Stimulated activated effector memory CD8-positive, alpha-beta T cell treated with anti-CD3 and anti-CD28 coated beads, Interleukin-12 subunit alpha, Interleukin-12 subunit beta, amount 100 ng/mL, for 72 hours (primary cell): Measurements from ENCODE around the gene CACNA2D3.
"Not testable (repeated sequence)": the region's sequence is repeated elsewhere in the genome, so short reads cannot be mapped to it uniquely, and the experiment has no call there.

Source experiments
- ATAC-seq: fragments of 150-1000 bp; cut with Tn5 transposase; 2 replicates; pipeline ENCODE4 v1.10.0; 2021
- DNase-seq, 2 donors: peaks; one replicate each; pipeline ENCODE4 v3.0.0; 2021 to 2022; ENCODE audit warnings: low spot score in 2 of 2
- H3K27ac Mint-ChIP-seq: one replicate; pipeline ENCODE4 v1.8.0; 2022; ENCODE audit warnings: mild to moderate bottlenecking, mixed read lengths
- H3K36me3 Mint-ChIP-seq: one replicate; pipeline ENCODE4 v1.8.0; 2022; ENCODE audit warnings: mild to moderate bottlenecking, mixed read lengths
- H3K4me1 Mint-ChIP-seq: one replicate; pipeline ENCODE4 v1.8.0; 2022; ENCODE audit warnings: mixed read lengths
- H3K4me3 Mint-ChIP-seq: one replicate; pipeline ENCODE4 v1.8.0; 2022; ENCODE audit warnings: mild to moderate bottlenecking, mixed read lengths
- H3K9me3 Mint-ChIP-seq: one replicate; pipeline ENCODE4 v1.8.0; 2022; ENCODE audit warnings: mixed read lengths

Gene CACNA2D3

GRCh38 chr3:54964081-54964480 is 841.7 kb downstream of the CACNA2D3 start:
- Mint-ChIP-seq H3K4me3 (no peak overlapping the region), H3K36me3 (no peaks in the 10 kb centered on the region), H3K9me3 (peaks cover 6% of the 10 kb centered on the region), H3K4me1 (no peaks in the 10 kb centered on the region), H3K27ac (no peak overlapping the region)
- ATAC-seq (no peak), DNase-seq (no peak)

GRCh38 chr3:54965746-54966145 is 843.4 kb downstream of the CACNA2D3 start:
- no peak for DNase-seq
- no peaks in the 10 kb centered on the region for H3K36me3 Mint-ChIP-seq
- H3K4me1 Mint-ChIP-seq: no peaks in the 10 kb centered on the region
- peaks cover 9% of the 10 kb centered on the region for H3K9me3 Mint-ChIP-seq
- no peak overlapping the region for H3K27ac Mint-ChIP-seq
- no peak for ATAC-seq
- no peak overlapping the region for H3K4me3 Mint-ChIP-seq

- no peaks in the 10 kb centered on the region for H3K36me3 Mint-ChIP-seq
- DNase-seq (no peak), ATAC-seq (no peak)
- no peaks in the 10 kb centered on the region for H3K4me1 Mint-ChIP-seq
- no peak overlapping the region for H3K27ac Mint-ChIP-seq
- H3K9me3 Mint-ChIP-seq: peaks cover 10% of the 10 kb centered on the region
- no peak overlapping the region for H3K4me3 Mint-ChIP-seq
Observed at GRCh38 chr3:54966979-54967378, 844.6 kb downstream of the CACNA2D3 start.

- H3K4me3 Mint-ChIP-seq: no peak overlapping the region
Observed at GRCh38 chr3:54967731-54968161, 845.4 kb downstream of the CACNA2D3 start.

GRCh38 chr3:54968546-54969172 is 846.3 kb downstream of the CACNA2D3 start:
- ATAC-seq: no peak
- H3K27ac Mint-ChIP-seq: no peak overlapping the region
- no peaks in the 10 kb centered on the region for H3K4me1 Mint-ChIP-seq
- no peaks in the 10 kb centered on the region for H3K36me3 Mint-ChIP-seq
- no peak overlapping the region for H3K4me3 Mint-ChIP-seq
- H3K9me3 Mint-ChIP-seq: peaks cover 10% of the 10 kb centered on the region
- no peak for DNase-seq

More at GRCh38 chr3:54967731-54968161, 845.4 kb downstream of the CACNA2D3 start:
- no peak for ATAC-seq
- no peaks in the 10 kb centered on the region for H3K4me1 Mint-ChIP-seq
- no peak overlapping the region for H3K27ac Mint-ChIP-seq
- DNase-seq: no peak
- H3K9me3 Mint-ChIP-seq: peaks cover 10% of the 10 kb centered on the region
- H3K36me3 Mint-ChIP-seq: no peaks in the 10 kb centered on the region

- ATAC-seq: no peak
- H3K36me3 Mint-ChIP-seq: no peaks in the 10 kb centered on the region
- no peak overlapping the region for H3K27ac Mint-ChIP-seq
- H3K4me1 Mint-ChIP-seq: no peaks in the 10 kb centered on the region
- peaks cover 13% of the 10 kb centered on the region for H3K9me3 Mint-ChIP-seq
- no peak overlapping the region for H3K4me3 Mint-ChIP-seq
- DNase-seq: no peak
Observed at GRCh38 chr3:54969652-54970051, 847.3 kb downstream of the CACNA2D3 start.

GRCh38 chr3:54970895-54971294 is 848.5 kb downstream of the CACNA2D3 start:
- DNase-seq: no peak
- ATAC-seq: no peak
- H3K4me3 Mint-ChIP-seq: no peak overlapping the region
- peaks cover 7% of the 10 kb centered on the region for H3K9me3 Mint-ChIP-seq
- H3K4me1 Mint-ChIP-seq: no peaks in the 10 kb centered on the region
- H3K36me3 Mint-ChIP-seq: no peaks in the 10 kb centered on the region
- no peak overlapping the region for H3K27ac Mint-ChIP-seq

- Mint-ChIP-seq H3K36me3 (no peaks in the 10 kb centered on the region), H3K27ac (no peak overlapping the region), H3K9me3 (peaks cover 3% of the 10 kb centered on the region), H3K4me1 (no peaks in the 10 kb centered on the region), H3K4me3 (no peak overlapping the region)
- DNase-seq (no peak), ATAC-seq (no peak)
Observed at GRCh38 chr3:54977439-54977838, 855.1 kb downstream of the CACNA2D3 start.

GRCh38 chr3:54977946-54978345 is 855.6 kb downstream of the CACNA2D3 start:
- not testable (repeated sequence) for ATAC-seq, H3K4me1 Mint-ChIP-seq, H3K4me3 Mint-ChIP-seq, H3K27ac Mint-ChIP-seq, DNase-seq, H3K36me3 Mint-ChIP-seq, H3K9me3 Mint-ChIP-seq

GRCh38 chr3:54982807-54983206 is 860.5 kb downstream of the CACNA2D3 start:
- no peaks in the 10 kb centered on the region for H3K4me1 Mint-ChIP-seq
- H3K4me3 Mint-ChIP-seq: no peak overlapping the region
- ATAC-seq (no peak), DNase-seq (no peak)
- no peak overlapping the region for H3K27ac Mint-ChIP-seq
- H3K36me3 Mint-ChIP-seq: no peaks in the 10 kb centered on the region
- peaks cover 5% of the 10 kb centered on the region for H3K9me3 Mint-ChIP-seq

- no peak overlapping the region for H3K27ac Mint-ChIP-seq
- no peak overlapping the region for H3K4me3 Mint-ChIP-seq
- DNase-seq (no peak), ATAC-seq (no peak)
- peaks cover 5% of the 10 kb centered on the region for H3K9me3 Mint-ChIP-seq
- H3K36me3 Mint-ChIP-seq: no peaks in the 10 kb centered on the region
- H3K4me1 Mint-ChIP-seq: no peaks in the 10 kb centered on the region
Observed at GRCh38 chr3:54983266-54984099, 861.1 kb downstream of the CACNA2D3 start.

GRCh38 chr3:54985856-54986255 is 863.5 kb downstream of the CACNA2D3 start:
- peaks cover 5% of the 10 kb centered on the region for H3K9me3 Mint-ChIP-seq
- ATAC-seq (no peak), DNase-seq (no peak)
- no peak overlapping the region for H3K4me3 Mint-ChIP-seq
- no peak overlapping the region for H3K27ac Mint-ChIP-seq
- no peaks in the 10 kb centered on the region for H3K36me3 Mint-ChIP-seq
- H3K4me1 Mint-ChIP-seq: no peaks in the 10 kb centered on the region

- Mint-ChIP-seq H3K4me3 (no peak overlapping the region), H3K27ac (no peak overlapping the region), H3K4me1 (no peaks in the 10 kb centered on the region), H3K9me3 (peaks cover 5% of the 10 kb centered on the region), H3K36me3 (no peaks in the 10 kb centered on the region)
- DNase-seq: no peak
- no peak for ATAC-seq
Observed at GRCh38 chr3:54986294-54986693, 863.9 kb downstream of the CACNA2D3 start.

GRCh38 chr3:54987719-54988118 is 865.4 kb downstream of the CACNA2D3 start:
- Mint-ChIP-seq H3K27ac (no peak overlapping the region), H3K4me1 (no peaks in the 10 kb centered on the region), H3K4me3 (no peak overlapping the region), H3K9me3 (peaks cover 5% of the 10 kb centered on the region), H3K36me3 (no peaks in the 10 kb centered on the region)
- ATAC-seq (no peak), DNase-seq (no peak)

- Mint-ChIP-seq H3K9me3 (peaks cover 5% of the 10 kb centered on the region), H3K27ac (no peak overlapping the region), H3K4me1 (no peaks in the 10 kb centered on the region), H3K36me3 (no peaks in the 10 kb centered on the region), H3K4me3 (no peak overlapping the region)
- ATAC-seq (no peak), DNase-seq (no peak)
Observed at GRCh38 chr3:54988302-54988837, 866.0 kb downstream of the CACNA2D3 start.
